ENCODE measurements around the gene SALL1. TPM values are rescaled to one million over a fixed set of nuclear protein-coding genes. Genes with fewer than 3 reads are reported as not detected.

SALL1 gene
- total and polyA plus RNA-seq, 2 experiments from 2014 or later = 9.4 to 22.7 TPM

- TF ChIP-seq ZNF462 (CRISPR knock-in tag; IDR thresholded peaks at IDR 0.05) = no peak
Observed at GRCh38 chr16:51131619-51132018, 19.5 kb downstream of the SALL1 start (continued).

GRCh38 chr16:51129105-51129504, 22.0 kb downstream of the SALL1 start:
- Mint-ChIP-seq H3K4me3 (no peak overlapping the region), H3K27me3 (ENCODE audit: insufficient read depth, low read depth, poor library complexity) (peaks cover 8% of the 10 kb centered on the region), H3K36me3 (ENCODE audit: low read depth) (no peaks in the 10 kb centered on the region), H3K27ac (no peak overlapping the region), H3K4me1 (peaks cover 37% of the 10 kb centered on the region), H3K9me3 (no peaks in the 10 kb centered on the region; the same call in 2 of the 3 replicates)
- ATAC-seq (no peak), DNase-seq (ENCODE audit: low spot score) (no peak)
- H3K4me2 ChIP-seq = 0 out of 2 replicates have a peak overlapping the region, but pooled peaks have one; percentile 25
- TF ChIP-seq ZNF331 (CRISPR knock-in tag; IDR thresholded peaks at IDR 0.05; ENCODE audit: low read depth) (no peak), STAT1 (IDR thresholded peaks at IDR 0.05; ENCODE audit: unreplicated experiment) (no peak), EZH2 (IDR thresholded peaks at IDR 0.05; ENCODE audit: low read depth, unreplicated experiment) (no peak), ZNF114 (CRISPR knock-in tag; IDR thresholded peaks at IDR 0.05) (no peak), CTCF (conservative IDR thresholded peaks at IDR 0.05; ENCODE audit: low read depth in 2 of 2) (no peak), ETS1 (IDR thresholded peaks at IDR 0.05) (no peak), NANOG (IDR thresholded peaks at IDR 0.05; ENCODE audit: borderline replicate concordance) (no peak), CREB1 (CRISPR knock-in tag; IDR thresholded peaks at IDR 0.05; ENCODE audit: low read depth) (no peak), POLR2AphosphoS5 (IDR thresholded peaks at IDR 0.05; ENCODE audit: low read depth) (no peak), REST (IDR thresholded peaks at IDR 0.05; ENCODE audit: unreplicated experiment) (no peak)
- H2AFZ ChIP-seq = no peak overlapping the region
- H3K9me2 ChIP-seq (ENCODE audit: insufficient read depth) = no peaks in the 10 kb centered on the region
- no peak overlapping the region for H3K27ac ChIP-seq (ENCODE audit: low read depth)
- peaks cover 23% of the 10 kb centered on the region for H3K4me1 ChIP-seq (ENCODE audit: insufficient read depth)
- H3K27me3 ChIP-seq (ENCODE audit: insufficient read depth) = no peaks in the 10 kb centered on the region
- no peaks in the 10 kb centered on the region for H4K20me1 ChIP-seq (replicated peaks; ENCODE audit: insufficient read depth)
- H3K4me3 ChIP-seq = no peak overlapping the region
- no peaks in the 10 kb centered on the region for H3K36me3 ChIP-seq (ENCODE audit: insufficient read depth)
- no peaks in the 10 kb centered on the region for H3K79me2 ChIP-seq (replicated peaks; ENCODE audit: insufficient read depth)
- no peaks in the 10 kb centered on the region for H3F3A ChIP-seq (replicated peaks; ENCODE audit: low read depth)
